AG09319 (cell line): ENCODE results near the gene MSI2.

ENCODE experiments used
- DNase-seq: peaks from one replicate; pipeline ENCODE4 v3.0.0-alpha.2; 2010; ENCODE audit warnings: low read depth; ENCODE audit errors: extremely low read depth
- TF ChIP-seq, protein P1 (sequence below): IDR thresholded peaks from 2 replicates; pipeline ENCODE4 v1.5.1; 2011; ENCODE audit warnings: low read depth, mild to moderate bottlenecking, inconsistent platforms, low read length, moderate library complexity

The MSI2 gene

DNA sequence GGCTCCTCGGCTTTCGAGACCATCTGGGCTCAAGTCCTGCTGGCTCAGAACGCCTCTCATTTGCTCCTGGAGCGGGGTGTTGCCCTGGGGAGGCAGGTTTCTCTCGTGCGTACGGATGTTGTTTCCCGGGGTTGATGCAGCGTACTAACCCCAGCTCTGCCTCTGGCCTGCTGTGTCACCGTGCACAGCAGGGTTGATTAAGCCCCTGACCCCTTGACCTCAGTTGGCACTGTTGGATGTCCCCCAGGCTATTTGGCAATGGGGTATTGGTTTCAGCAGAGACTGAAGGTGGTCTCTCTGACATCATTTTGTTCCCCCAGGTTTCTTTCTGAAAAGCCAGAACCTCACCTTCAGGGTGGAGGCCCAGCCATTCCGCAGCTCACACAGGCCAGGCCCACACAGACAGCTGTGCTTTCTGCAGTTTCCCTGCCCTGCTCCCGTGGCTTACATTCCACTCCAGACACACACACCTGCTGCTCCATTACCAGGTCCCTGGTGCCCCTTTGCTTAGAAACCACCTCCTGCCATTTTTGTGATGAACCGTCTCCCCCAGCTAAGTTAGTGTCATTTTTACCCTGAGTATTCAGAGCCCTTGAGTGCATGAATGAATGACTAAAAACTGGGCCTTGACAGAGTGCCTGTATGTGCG lies 255.3 kb downstream of the MSI2 start:
- DNase-seq = no peak
- TF ChIP-seq, protein P1, sequence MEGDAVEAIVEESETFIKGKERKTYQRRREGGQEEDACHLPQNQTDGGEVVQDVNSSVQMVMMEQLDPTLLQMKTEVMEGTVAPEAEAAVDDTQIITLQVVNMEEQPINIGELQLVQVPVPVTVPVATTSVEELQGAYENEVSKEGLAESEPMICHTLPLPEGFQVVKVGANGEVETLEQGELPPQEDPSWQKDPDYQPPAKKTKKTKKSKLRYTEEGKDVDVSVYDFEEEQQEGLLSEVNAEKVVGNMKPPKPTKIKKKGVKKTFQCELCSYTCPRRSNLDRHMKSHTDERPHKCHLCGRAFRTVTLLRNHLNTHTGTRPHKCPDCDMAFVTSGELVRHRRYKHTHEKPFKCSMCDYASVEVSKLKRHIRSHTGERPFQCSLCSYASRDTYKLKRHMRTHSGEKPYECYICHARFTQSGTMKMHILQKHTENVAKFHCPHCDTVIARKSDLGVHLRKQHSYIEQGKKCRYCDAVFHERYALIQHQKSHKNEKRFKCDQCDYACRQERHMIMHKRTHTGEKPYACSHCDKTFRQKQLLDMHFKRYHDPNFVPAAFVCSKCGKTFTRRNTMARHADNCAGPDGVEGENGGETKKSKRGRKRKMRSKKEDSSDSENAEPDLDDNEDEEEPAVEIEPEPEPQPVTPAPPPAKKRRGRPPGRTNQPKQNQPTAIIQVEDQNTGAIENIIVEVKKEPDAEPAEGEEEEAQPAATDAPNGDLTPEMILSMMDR = no peak

DNA sequence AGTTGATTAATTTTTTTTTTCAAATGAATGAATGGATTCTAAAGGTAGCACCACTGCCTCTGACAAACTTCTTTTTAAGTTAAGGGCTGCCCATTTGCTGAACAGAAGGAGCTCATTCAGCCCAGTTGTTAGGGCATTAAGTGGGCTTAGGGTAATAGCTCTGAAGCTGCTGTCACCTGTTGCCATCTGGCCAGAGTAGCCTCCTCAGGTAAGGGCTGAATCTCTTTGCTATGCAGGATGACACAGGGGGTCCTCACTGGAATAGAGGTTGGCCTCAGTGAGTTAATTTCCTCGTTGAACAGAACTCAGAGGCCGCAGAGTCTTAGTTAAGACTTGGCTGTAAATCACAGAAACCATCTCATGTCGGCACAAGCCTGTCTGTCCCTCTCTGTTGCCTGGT lies 255.9 kb downstream of the MSI2 start:
- no peak for DNase-seq
- TF ChIP-seq, protein P1 = no peak

DNA sequence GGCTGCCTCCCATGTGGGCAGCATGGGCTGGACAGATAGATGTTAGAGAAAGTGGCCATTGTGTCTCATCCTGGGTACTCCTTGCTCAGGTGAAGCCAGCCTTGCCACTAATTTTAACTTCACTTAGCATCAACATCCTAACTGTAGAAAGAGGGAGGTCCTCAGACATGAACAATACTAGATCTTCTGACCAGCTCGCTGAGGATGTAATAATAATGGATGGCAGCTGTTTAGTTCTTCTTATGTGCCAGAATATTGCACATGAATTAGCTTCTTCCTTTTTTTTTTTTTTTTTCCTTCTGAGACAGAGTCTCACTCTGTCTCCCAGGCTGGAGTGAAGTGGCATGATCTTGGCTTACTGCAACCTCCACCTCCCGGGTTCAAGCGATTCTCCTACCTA lies 256.4 kb downstream of the MSI2 start:
- DNase-seq = no peak
- TF ChIP-seq, protein P1 = no peak

DNA sequence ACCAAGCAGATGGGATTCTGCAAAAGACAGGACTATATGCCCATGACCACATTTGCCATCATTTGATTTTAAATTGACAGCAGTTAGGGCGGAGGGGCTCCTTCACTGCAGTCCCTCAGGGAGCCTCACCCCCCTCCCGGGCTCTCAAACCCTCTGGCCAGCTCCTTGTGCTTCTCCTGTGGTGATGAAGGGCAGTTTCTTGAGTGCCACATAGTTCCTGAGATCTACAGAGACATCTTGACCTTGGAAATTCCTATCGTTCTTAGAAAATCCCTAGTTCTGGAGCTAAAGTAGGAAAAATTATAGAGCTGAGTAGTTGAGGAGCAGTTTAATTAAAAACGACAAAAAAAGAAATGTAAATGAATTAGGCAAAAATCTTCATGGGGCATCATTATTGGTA lies 257.2 kb downstream of the MSI2 start:
- DNase-seq = no peak
- TF ChIP-seq, protein P1 = no peak

DNA sequence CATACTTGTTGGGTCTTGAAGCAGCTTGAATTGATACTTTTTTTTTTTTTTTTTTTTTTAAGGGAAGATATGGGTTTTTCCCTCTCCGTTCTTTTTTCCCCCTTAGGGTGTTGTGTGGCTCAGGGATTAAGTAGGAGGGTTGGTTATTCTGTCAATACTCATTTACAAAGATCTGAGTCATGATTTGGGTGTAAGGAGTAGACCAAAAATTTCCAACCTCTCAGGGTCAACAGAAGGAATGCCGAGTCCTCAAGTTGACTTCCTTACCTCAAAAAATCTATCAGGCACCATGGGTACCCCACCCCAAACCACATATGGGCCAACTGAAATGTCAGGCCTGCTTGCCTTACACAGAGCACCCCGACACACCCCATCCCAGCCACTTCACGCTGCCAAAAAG lies 258.3 kb downstream of the MSI2 start:
- DNase-seq = no peak
- TF ChIP-seq, protein P1 = no peak

DNA sequence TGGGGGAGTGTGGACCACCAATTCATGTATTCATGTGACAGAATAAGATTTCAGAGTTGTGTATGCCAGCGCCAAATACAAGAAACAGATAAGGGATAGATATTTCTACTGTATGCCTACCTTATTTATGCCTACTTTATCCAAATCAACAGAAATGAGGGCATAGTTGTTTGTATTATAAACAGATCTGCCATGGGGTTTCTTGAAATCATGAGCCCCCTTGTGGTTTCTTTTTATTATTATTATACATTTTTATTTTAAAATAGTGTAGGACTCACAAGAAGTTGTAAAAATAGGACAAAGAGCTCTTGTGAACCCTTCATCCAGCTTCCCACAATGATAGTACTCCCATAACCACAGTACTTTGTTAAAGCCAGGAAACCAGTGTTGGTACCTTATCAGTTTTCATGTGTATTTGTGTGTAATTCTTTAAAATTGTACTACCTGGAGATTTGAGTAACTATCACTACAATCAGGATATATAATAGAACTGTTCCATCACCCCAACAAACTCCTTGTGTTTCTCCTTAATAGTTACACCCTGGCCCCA lies 259.4 kb downstream of the MSI2 start:
- TF ChIP-seq, protein P1 = no peak
- no peak for DNase-seq

DNA sequence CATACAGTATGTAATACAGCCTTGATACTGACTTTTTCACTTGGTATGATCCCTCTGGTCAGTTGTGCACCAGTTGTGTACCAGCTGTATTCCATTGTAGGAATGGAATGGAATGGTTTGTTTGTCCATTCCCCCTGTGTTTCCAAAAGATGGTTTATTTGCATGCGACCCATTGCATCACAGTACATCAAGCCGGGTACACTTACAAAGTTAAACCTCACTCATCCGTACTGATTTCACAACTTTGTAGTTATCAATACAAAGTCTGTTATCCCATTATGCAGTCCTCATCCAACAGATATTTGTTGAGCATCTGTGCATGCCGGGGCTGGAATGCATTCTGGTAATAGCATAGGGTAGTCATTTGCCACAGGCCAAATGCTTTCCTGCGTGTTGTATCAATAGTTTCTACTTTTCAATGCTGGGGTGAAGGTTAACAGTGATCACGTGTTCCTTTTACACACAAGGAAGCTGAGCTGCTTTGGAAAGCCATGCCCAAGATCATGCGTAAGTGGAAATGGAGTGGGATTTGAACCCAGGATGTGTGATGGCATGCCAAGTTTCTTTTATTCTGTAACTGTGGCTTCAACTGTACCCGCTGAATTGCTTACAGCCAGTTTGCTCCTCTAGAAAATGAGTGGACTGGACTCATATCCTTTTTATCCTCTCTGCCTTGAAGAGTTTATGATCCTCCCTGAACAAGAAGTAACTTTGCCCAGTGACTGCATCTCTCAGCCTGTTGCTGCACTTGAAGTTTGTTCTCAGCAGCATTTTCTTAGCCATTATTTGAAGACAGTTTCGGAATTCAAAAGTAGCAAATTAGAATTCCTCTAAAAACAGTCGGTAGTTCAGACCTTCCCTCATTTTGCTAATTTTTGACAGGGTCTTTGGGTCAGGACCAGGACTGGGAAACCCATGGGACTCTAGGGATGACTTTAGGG lies 260.2 kb downstream of the MSI2 start:
- no peak for DNase-seq
- TF ChIP-seq, protein P1 = no peak
